ENCODE measurements around the gene KLF7. TPM values are rescaled to one million over a fixed set of nuclear protein-coding genes. Genes with fewer than 3 reads are reported as not detected.

The KLF7 gene
- total RNA-seq, 1 donor from 2014 or later: 35.8 TPM

DNA sequence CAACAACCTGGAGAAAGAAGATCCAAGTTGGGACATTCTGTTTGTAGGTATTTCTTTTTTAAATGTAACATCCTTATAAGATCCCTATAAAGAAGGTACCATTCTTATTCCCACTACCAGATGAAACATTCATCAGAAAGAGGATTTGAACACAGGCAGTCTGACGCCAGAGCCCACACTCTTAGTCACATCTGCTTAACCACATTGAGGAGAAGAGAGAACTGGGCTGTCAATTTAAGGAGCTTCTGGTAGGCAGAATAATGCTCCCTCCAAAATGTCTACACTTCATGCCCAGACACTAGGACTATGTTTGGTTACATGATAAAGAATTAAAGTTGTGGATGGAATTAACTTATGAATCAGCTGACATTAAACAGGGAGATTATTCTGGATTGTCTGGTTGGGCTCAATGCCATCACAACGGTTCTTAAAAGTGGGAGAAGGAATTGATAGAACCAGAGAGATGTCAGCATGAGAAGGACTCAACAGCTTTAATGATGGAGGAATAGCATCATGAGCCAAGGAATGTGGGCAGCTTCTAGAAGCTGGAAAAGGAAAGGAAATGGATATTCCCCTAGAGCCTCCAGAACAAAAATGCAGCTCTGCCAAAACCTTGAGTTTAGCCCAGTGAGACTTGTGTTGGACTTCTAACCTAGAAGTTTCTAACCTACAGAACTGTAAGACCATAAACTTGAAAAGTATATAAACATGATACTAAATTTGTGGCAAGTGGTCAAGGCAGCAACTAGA, 82.2 kb downstream of the KLF7 start:
- H3K36me3 ChIP-seq: peaks cover 0 to 59% of the 10 kb centered on the region in 2 donors
- intact Hi-C loops (cut with DNase I): no loop called here
- H3K4me1 ChIP-seq: no peaks in the 10 kb centered on the region
- H3K4me3 ChIP-seq: no peak overlapping the region
- no peak overlapping the region for H3K27ac ChIP-seq
- TF ChIP-seq POLR2AphosphoS5 (IDR thresholded peaks at IDR 0.05; ENCODE audit: insufficient read depth in 1 of 2, low read depth in 1 of 2) (no peak), POLR2A (IDR thresholded peaks at IDR 0.05) (no peak)
- TF ChIP-seq, protein P1, sequence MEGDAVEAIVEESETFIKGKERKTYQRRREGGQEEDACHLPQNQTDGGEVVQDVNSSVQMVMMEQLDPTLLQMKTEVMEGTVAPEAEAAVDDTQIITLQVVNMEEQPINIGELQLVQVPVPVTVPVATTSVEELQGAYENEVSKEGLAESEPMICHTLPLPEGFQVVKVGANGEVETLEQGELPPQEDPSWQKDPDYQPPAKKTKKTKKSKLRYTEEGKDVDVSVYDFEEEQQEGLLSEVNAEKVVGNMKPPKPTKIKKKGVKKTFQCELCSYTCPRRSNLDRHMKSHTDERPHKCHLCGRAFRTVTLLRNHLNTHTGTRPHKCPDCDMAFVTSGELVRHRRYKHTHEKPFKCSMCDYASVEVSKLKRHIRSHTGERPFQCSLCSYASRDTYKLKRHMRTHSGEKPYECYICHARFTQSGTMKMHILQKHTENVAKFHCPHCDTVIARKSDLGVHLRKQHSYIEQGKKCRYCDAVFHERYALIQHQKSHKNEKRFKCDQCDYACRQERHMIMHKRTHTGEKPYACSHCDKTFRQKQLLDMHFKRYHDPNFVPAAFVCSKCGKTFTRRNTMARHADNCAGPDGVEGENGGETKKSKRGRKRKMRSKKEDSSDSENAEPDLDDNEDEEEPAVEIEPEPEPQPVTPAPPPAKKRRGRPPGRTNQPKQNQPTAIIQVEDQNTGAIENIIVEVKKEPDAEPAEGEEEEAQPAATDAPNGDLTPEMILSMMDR (IDR thresholded peaks at IDR 0.05): no peak
- no peaks in the 10 kb centered on the region for H3K27me3 ChIP-seq
- no peaks in the 10 kb centered on the region for H3K9me3 ChIP-seq
- no peak for DNase-seq (ENCODE audit: extremely low spot score in 2 of 2)

DNA sequence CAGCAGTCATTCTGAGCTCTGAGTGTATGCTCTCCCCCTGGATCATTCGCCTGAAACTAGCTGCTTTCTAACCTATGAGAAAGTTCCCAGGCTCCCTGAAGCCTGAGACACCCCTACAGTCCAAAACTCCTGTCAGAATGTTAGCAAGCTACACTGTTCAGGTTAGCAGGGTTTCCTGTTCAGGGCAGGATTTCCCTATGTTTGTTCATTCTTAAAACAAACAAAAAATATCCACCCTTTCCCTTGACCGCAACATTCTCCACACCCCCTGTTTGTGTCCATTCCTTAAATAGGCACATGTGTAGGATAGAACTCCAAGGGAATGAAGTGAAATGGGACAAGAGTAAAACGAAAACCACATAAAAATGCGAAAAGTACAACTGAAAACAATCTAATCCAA, 83.1 kb downstream of the KLF7 start:
- Histone ChIP-seq H3K27ac (no peak overlapping the region), H3K27me3 (no peaks in the 10 kb centered on the region), H3K36me3 (peaks cover 0 to 57% of the 10 kb centered on the region in 2 donors), H3K9me3 (no peaks in the 10 kb centered on the region), H3K4me3 (no peak overlapping the region), H3K4me1 (no peaks in the 10 kb centered on the region)
- TF ChIP-seq, protein P1 (IDR thresholded peaks at IDR 0.05): no peak
- no peak for TF ChIP-seq POLR2AphosphoS5 (IDR thresholded peaks at IDR 0.05; ENCODE audit: insufficient read depth in 1 of 2, low read depth in 1 of 2)
- no peak for TF ChIP-seq POLR2A (IDR thresholded peaks at IDR 0.05)
- intact Hi-C loops (cut with DNase I): no loop called here
- no peak for DNase-seq (ENCODE audit: extremely low spot score in 2 of 2)

DNA sequence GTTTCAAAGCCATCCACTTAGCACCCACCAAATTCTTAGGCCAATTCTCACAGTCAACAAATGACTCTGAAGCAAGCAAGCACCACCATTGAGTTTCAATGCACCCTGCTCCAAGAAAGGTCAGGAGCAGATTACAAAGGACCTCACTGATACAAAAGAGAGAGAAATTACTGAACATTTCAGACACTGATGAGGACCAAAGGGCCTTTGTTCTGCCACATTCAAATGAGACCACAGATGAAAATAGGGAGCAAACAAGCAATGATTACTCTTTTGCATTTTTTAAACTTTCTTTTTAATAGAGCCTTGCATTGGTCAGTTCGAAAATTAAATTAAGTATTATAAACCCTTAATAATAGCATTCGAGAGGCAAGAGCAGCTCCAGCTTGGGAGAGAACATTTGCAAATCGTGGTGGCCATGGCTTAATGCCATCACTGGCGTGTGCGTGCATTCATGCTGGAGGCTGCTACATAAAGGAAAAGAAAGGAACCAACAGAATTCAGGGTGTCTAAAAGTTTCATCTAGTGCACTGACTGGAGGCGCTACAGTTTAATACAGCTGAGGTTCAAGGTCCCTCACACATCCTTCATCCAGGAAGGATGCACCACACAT, 87.5 kb downstream of the KLF7 start:
- H3K27ac ChIP-seq: no peak overlapping the region
- H3K4me3 ChIP-seq: no peak overlapping the region
- no peaks in the 10 kb centered on the region for H3K9me3 ChIP-seq
- H3K27me3 ChIP-seq: no peaks in the 10 kb centered on the region
- no peaks in the 10 kb centered on the region for H3K4me1 ChIP-seq
- no peak for DNase-seq (ENCODE audit: extremely low spot score in 2 of 2)
- peaks cover 0 to 31% of the 10 kb centered on the region in 2 donors for H3K36me3 ChIP-seq
- intact Hi-C loops (cut with DNase I): no loop called here
- TF ChIP-seq, protein P1 (IDR thresholded peaks at IDR 0.05): no peak
- TF ChIP-seq POLR2A (IDR thresholded peaks at IDR 0.05) (no peak), POLR2AphosphoS5 (IDR thresholded peaks at IDR 0.05; ENCODE audit: insufficient read depth in 1 of 2, low read depth in 1 of 2) (no peak)

DNA sequence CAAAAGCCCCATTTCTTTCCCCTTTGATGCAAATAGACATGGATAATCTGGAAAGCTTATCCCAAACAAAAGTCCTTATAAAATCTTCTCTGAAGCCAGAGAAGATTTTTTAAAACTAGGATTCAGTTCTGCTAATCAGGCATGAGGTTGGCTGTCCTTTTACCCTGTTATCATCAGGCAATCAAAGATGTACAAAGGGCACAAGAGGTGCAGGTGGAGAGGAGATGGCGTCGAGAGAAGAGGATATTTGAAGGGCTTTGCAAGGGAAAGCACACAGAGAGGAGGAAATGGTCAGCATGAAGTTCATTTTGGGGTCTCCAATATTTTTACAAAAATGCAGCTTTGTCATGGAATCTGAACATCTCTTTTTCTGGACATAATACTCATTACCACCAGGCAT, 88.5 kb downstream of the KLF7 start:
- intact Hi-C loops (cut with DNase I): no loop called here
- peaks cover 0 to 29% of the 10 kb centered on the region in 2 donors for H3K36me3 ChIP-seq
- TF ChIP-seq, protein P1 (IDR thresholded peaks at IDR 0.05): no peak
- TF ChIP-seq POLR2AphosphoS5 (IDR thresholded peaks at IDR 0.05; ENCODE audit: insufficient read depth in 1 of 2, low read depth in 1 of 2): no peak
- TF ChIP-seq POLR2A (IDR thresholded peaks at IDR 0.05): no peak
- DNase-seq (ENCODE audit: extremely low spot score in 2 of 2): no peak
- no peak overlapping the region for H3K4me3 ChIP-seq
- no peaks in the 10 kb centered on the region for H3K27me3 ChIP-seq
- no peaks in the 10 kb centered on the region for H3K9me3 ChIP-seq
- no peak overlapping the region for H3K27ac ChIP-seq
- H3K4me1 ChIP-seq: no peaks in the 10 kb centered on the region

DNA sequence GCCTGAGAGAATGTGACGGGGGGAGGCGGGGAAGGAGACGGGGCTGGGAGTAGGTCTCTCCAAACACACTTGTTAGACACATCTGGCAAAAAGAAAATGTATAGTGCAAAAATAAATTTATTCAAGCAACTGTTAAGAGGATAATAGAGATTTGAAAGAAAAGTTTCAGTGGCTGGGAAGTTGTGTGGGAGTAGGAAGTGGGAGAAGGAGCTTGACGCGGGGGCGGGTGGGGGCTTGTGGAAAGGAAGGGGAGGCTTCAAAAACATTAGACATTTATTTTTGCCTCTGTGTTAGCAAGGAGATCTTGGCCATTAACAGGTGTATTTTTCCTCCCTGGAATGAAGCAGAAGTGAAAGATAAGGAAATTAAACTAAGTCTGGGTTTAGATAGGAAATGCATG, 90.3 kb downstream of the KLF7 start:
- H3K27ac ChIP-seq: no peak overlapping the region
- no peak for TF ChIP-seq POLR2A (IDR thresholded peaks at IDR 0.05)
- TF ChIP-seq, protein P1 (IDR thresholded peaks at IDR 0.05): no peak
- no peak for TF ChIP-seq POLR2AphosphoS5 (IDR thresholded peaks at IDR 0.05; ENCODE audit: insufficient read depth in 1 of 2, low read depth in 1 of 2)

More for the DNA sequence above, 90.3 kb downstream of the KLF7 start:
- intact Hi-C loops (cut with DNase I): no loop called here
- Histone ChIP-seq H3K36me3 (peaks cover 0 to 19% of the 10 kb centered on the region in 2 donors), H3K4me1 (no peaks in the 10 kb centered on the region), H3K9me3 (no peaks in the 10 kb centered on the region), H3K27me3 (no peaks in the 10 kb centered on the region), H3K4me3 (no peak overlapping the region)
- DNase-seq (ENCODE audit: extremely low spot score in 2 of 2): no peak
